HG02623 (cell line): Measurements from ENCODE around the gene ZNF580.

Experiments used
- ATAC-seq: cut with Tn5 transposase; IDR thresholded peaks from one replicate; pipeline ENCODE4 v1.9.1; 2021; ENCODE audit warnings: moderate library complexity; ENCODE audit not compliant: unreplicated experiment

Gene ZNF580

DNA sequence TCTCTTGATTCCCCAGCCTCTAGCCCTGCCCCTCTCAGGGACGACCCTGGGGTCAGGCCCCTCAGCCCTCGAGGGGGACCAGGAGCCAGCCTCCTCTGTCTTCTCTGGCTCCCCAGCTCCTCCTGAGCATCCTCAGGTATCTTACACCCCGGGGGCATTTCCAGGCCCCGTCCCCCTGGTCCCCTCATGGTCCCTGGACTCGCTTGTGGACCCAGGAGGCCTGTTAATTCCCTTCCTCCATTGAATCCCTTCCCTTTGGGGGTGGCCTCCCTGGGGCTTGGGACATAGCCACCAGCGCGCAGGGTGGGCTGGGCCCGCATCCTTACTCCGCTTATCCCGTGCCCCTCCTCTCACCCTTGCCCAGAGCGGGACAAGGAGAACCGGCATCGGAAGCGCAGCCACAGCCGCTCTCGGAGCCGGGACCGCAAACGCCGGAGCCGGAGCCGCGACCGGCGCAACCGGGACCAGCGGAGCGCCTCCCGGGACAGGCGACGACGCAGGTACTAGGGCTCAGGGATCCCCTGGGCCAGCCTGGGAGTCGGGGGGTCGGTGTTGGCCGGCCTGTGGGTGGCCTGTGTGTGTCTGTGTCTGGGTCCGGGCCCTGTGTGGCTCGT lies 18.2 kb downstream of the ZNF580 start:
- no peak for ATAC-seq

DNA sequence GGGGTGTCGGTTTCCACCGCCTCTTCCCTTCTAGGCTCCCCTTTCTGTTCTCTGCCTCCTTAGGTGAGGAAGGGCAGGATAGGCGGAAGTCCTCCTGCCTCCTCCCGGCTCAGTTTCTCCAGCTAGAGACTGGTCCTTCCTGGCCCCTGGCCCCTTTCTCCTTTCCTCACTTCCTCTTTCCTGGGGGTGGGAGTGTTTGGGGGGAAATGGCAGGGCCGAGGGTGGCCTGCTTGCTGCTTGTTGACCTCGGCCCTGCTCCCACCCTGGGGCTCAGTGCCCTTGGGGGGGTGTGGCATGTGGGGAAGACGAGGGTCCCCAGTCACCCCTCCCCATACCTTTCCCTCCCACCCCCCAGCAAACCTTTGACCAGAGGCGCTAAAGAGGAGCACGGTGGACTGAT lies 19.0 kb downstream of the ZNF580 start:
- ATAC-seq, result no peak

DNA sequence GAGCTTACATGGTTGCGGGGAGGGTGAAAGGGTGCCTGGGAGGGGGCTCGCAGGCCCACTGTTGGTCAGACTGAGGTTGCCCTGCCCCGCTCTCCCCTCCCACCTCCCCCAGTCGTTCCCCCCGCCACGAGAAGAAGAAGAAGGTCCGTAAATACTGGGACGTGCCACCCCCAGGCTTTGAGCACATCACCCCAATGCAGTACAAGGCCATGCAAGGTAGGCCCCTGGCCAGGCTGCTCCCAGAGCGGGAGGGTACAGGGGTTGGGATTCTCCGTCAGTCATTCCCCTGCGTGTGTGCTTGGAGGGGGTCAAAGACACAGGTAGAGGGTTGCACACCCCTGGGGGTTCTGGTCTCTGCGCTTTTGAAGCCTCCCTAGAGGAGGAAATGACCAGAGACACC lies 19.6 kb downstream of the ZNF580 start:
- ATAC-seq, result no peak

DNA sequence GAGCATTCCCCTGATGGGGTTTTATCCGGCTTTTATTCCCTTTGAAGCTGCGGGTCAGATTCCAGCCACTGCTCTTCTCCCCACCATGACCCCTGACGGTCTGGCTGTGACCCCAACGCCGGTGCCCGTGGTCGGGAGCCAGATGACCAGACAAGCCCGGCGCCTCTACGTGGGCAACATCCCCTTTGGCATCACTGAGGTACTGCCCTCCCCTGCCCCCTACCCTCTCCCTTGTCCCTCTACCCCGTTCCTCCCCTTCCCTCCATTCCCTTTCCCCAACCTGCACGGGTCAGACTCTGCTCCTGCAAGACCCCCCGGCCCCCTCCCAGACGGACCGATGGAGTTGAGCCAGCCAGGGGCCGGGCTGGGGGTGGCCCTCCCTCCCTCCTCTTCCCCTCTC lies 20.2 kb downstream of the ZNF580 start:
- no peak for ATAC-seq

DNA sequence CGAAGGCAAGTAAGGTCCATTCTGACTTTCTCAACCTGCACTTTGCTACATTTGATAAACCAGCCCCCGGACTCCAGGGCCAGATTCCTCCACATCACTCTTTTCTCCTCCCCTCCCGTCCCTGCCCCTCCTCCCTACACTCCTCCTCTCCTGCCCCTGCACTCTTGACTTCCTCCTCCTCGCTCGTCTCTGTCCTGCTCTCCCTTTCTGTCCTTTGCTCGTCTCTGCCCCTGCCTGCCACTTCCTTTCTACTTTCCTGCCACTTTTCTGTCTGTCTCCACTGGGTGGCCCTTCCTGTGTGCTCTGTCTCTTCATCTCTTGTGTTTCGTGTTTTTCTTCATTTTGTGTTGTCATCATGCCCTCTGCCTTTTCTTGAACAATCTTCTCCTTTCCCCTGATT lies 21.0 kb downstream of the ZNF580 start:
- ATAC-seq, result no peak

DNA sequence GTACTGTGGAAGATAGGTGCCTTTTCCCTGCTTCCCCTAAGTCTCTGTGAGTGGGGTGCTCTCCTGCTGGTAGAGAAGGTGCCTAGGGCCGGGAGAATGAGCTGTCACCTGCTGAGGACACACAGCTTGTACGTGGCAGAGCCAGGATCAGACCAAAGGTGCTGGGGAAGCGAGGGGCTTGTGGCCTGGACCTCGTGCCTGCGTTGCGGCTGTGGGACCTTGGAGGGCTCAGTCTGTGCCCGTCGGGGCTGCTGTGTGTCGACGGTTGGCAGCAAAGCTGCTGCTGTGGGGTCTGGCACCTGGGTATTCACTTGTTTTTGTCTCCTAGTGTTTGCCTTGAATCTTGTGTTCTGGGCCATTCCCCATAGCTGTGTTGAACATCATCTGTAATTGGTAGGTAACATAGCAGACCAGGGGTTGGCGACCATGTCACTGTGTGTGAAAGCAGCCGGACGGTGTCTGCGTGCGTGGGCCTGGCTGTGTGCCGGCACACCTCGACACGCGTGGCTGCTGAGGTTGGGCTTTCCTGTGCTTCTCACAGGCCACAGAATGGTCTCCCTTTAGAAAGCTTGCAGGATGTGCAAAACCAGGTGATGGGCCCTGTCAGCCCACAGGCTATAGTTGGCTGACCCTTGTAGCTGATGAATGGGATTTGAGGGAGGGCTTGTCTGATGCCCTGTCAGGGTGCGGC lies 23.2 kb downstream of the ZNF580 start:
- ATAC-seq, result no peak

DNA sequence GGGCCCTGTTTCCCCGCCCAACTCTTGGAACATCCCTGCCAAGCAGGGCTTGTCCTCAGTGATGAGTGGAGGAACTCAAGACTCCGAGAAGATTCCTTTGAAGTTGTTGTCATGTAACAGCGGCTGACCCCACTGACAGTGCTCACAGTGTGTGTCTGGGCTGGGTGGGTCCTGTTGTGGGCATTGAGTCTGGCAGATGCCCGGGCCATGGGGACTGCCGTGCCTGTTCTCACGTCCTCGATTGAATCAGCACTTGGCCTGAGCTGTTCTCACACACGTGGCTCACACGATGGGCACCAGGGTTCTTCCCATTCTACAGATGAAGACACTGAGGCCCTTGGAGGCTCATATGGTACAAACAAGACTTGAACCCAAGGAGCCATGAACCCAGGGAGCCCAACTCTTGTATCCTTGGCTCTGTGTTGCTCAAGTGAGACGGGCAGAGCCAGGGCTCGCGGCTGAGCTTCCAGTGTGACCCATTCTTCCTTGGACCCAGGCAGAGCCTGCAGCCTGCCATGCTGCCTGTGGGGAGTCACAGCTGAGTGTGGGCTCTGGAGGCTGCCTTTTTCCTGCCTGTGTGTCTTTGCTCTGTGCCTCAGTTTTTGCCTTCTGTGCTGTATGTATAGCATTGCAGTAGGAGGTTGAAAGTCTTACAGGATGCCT lies 25.7 kb downstream of the ZNF580 start:
- no peak for ATAC-seq

DNA sequence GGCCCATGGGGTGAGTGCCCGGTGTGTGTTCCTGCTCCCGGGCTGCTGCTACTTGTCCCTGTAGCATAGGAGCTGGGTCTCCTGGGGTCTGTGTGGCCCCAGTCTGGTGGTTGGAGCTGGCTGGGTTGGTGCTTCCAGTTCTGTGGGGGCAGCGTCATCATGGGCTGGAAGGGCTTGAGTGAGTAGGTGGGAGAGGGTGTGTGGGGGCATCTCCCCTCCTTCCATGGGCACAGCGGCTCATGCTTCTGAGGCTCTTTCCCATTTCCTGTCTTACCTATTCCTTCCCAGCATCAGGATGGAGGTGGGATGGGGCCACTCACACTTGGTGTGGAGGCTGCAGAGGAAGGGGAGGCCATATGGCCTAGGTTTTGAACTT lies 26.2 kb downstream of the ZNF580 start:
- no peak for ATAC-seq

DNA sequence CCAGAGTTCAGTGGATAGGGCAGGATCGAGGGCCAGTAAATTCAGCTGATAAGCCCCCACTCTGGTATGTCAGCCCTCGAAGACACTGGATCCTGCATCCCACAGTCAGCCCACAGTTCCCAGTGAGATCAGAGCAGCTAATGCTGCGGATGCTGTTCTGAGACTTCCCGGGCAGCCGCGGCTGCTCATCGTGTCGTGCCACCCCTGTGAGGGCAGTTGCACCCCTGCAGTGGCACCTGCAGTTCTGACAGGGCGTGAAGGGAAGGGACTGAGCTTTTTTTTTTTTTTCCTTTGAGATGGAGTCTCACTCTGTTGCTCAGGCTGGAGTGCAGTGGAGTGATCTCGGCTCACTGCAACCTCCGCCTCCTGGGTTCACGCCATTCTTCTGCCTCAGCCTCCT lies 26.7 kb downstream of the ZNF580 start:
- no peak for ATAC-seq

DNA sequence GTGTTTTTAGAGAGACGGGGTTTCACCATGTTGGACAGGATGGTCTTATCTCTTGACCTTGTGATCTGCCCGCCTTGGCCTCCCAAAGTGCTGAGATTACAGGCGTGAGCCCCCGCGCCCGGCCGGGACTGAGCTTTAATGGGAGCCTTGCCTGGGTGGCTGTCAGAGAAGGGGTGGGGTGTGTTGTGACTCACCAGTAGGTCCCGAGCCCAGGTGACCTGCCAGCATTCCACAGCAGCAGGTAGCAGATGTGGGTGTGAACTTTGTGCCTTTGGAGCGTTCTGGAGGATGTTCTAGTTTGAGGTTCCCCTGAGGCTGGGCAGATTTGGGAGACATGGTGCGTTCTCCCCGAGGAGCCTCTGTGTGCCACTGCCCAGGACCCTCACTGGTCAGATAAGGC lies 27.2 kb downstream of the ZNF580 start:
- no peak for ATAC-seq

DNA sequence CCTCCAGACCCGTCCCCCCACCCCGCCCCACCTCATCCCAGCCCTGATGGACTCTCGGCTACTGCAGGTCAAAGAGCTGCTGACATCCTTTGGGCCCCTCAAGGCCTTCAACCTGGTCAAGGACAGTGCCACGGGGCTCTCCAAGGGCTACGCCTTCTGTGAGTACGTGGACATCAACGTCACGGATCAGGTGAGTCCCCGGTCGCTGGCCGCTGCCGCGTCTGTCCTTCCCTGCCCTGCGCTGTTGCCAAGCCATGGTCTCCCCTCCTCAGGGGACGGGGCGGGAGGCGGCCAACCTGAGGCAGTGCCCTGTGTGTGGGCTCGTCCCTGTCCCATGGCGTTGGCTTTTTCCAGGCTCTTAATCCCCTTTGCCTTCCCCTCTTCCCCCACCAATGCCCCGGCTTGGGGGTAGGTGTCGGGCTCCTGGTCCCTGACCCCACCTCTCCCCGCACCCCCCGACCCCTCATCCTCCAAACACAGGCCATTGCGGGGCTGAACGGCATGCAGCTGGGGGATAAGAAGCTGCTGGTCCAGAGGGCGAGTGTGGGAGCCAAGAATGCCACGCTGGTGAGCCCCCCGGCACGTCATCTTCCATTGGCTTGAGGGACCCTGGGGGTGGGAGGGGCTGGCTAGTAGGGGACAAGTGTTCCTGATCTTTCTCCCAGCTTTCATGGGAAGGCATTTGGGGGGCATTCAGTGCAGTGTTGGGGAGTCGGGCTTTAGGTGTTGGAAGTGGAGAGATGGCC lies 28.0 kb downstream of the ZNF580 start:
- ATAC-seq, result no peak

DNA sequence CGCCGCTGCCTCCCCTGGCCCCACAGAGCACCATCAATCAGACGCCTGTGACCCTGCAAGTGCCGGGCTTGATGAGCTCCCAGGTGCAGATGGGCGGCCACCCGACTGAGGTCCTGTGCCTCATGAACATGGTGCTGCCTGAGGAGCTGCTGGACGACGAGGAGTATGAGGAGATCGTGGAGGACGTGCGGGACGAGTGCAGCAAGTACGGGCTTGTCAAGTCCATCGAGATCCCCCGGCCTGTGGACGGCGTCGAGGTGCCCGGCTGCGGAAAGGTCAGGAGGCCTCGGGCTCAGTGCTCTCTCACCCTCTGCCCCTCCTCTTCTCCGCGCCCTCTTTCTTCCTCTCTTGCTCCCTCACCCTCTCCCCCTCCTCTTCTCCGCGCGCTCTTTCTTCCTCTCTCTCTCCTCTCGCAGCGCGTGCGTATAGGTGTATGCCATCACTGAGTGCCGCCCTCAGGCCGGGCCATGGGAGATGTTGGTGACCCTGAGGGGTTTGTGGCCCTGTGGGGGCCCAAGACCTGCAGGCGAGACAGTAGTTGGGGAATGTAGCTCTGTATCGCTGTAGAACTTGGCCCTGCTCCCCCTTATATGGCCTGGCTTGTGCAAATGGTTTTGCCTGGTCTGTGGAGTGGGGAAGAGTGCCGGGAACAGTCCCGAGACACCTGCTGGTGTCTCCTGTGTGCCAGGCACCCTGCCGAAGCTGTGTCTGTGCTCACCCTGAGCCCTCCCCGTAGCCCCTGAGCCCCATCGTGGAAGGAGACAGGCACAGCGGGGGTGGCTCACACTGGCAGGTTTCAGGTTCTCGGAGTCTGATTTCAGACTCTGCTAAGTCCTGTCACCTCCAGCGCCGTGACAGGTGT lies 28.8 kb downstream of the ZNF580 start:
- no peak for ATAC-seq

DNA sequence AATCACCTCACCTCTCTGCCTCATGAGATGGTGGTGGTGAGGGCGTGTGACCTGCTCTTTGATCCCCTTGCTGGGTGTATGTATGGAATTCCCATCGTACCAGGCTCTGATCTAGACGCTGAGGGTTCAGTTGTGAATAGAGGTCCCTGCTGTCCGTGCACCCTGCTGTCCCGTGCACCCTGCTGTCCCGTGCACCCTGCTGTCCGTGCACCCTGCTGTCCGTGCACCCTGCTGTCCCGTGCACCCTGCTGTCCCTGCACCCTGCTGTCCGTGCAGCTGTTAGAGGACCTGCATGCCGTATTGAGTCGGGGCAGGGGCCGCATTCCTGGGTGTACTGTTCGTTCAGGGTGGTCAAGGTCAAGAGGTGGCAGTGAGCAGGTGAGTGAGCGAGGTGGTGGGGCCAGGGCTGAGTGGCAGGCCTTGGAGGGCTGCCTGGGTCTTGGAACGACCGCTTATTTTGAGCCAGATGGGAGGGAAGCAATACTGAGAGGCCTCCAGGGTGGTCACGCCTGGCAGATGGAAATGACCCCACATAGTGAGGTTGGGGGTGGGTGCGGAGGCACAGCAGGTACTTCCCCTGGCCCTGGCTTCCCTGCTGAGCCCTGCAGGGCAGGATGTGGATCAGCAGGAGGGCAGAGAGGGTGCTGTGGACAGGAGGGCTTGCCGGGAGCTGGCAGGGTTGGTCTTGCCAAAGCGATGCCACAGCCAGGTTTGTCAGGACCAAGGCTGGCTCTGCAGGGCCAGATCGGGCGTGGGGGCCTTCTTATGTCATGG lies 29.7 kb downstream of the ZNF580 start:
- ATAC-seq, result no peak

DNA sequence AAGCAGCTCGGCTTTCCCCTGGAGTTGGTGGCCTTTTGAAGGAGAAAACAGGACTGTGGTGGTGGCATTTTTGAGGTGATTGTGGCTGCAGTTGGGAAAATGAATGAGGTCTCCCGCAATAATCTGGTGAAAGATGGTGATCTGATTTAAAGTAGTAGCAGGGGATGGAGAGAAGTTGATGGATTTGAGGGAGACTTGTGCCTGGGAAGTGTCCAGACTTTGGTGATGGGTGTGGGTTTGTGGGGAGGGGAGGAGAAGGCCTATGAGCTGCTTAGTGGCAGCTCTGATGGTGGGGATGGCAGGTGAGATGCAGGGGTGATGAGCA lies 30.2 kb downstream of the ZNF580 start:
- ATAC-seq, result no peak

DNA sequence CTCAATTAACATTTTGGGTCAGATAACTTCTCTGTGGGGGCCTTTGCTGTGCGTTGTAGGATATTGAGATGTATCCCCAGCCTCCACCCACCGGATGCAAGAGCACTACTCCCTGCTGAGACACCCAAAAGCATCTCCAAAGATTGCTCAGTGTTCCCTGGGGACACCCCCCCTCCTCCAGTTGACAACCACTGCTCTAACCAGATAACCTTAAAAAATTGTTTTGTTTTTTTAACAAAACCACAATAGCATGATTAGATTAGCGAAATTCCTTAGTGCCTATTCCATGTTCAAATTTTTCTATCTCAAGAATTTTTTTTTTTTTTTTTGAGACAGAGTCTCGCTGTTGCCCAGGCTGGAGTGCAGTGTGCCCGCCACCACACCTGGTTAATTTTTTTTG lies 31.6 kb downstream of the ZNF580 start:
- ATAC-seq, result no peak

DNA sequence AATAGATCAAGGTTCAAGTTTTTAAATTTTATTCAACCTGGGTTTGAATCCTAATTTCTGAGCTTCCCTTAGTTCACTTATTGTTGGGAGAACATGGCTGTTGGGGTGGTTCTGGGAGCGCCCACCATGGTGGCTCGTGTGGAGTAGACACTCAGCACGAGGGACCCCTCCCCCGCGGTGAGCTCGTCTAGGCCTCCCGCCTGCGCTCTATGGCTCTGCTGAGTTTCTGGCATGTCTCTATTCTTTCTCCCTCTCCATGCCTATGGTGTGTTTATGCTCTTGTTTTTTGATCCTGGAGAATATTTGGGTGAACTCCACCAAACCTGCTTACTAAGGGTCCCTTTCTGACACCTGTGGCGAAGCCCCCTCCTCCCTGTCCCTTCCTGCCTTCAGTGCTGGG lies 32.7 kb downstream of the ZNF580 start:
- no peak for ATAC-seq

DNA sequence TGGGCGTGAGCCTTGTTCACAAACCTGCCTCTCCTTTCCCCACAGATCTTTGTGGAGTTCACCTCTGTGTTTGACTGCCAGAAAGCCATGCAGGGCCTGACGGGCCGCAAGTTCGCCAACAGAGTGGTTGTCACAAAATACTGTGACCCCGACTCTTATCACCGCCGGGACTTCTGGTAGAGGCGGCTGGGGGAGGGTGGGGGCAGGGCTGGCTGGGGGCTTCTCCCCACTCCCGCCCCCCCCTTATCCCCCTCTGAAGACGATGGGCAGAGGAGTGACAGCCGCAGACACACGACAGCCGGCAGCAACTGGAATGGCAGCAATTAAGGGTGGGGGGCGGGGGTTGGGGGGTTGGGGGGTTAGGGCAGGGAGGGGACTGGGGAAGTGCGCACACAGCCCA lies 33.1 kb downstream of the ZNF580 start:
- no peak for ATAC-seq

DNA sequence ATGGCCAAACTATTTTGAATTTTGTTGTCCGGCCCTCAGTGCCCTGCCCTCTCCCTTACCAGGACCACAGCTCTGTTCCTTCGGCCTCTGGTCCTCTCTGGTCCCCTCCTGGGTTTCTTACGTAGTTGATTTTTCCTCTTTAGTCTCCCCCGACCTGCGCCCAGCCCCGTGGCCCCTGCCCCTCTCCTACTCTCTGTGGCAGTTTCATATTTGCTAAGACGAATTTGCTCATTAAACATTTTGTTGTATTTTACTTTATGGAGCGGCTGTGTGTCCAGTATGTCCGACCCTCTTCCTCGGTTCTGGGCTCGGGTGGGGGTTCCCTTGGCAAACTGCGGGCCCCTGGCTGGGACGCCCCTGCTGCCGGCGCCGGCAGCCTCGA lies 33.6 kb downstream of the ZNF580 start:
- no peak for ATAC-seq

DNA sequence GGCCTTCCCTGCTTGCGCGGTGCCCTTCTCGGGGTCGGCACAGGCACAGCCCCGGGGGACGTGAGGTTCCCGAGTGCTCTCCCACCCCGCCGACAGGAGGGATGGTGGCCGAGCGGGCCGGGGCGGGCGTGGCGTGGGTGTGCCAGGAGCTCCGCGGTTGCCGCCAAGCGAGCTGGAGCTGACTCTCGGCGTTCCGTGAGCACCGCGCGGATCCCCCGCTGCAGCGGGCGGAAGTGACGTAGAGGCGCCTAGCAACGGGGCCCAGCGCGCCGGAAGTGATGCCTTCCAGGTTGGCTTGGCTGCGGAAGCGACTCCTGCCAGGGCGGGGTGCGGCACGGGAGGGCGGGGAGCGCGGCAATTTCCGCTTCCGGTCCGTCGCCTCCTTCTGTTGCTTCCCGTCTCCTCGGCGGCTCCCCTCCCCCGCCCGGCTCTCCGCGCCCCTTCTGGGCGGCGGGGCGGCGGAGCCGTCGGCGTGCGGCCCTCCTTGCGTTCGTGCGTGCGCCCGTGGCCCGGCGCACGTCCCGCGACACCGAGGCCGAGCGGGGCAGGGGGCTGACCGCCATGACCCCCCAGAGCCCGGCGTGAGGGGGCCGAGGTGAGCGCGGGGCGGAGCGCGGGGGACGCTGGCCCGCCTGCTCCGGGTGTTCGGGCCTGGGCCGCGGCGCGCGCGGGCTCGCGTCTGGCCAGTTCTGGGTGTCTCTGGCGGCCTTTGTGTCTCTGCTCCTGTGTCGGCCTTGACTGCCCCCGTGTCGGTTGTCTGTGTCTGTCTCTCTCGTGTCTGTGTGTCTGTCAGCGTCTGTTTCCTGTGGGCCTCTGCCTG lies 34.2 kb downstream of the ZNF580 start, which contains the start of gene EPN1:
EPN1 (plus strand) TSS at position 386 of the 820 bp plus-strand sequence. CDS start 3,402 bp downstream, outside the sequence.
- ATAC-seq, result peak; percentile 66
